ENCODE measurements around the gene ZNG1C. TPM values are rescaled to one million over a fixed set of nuclear protein-coding genes. Genes with fewer than 3 reads are reported as not detected.
"Not testable (repeated sequence)": the region's sequence is repeated elsewhere in the genome, so short reads cannot be mapped to it uniquely, and the experiment has no call there.

Gene ZNG1C
- 10 to 100 TPM; 10.2 to 35.7 TPM for total RNA-seq

DNA sequence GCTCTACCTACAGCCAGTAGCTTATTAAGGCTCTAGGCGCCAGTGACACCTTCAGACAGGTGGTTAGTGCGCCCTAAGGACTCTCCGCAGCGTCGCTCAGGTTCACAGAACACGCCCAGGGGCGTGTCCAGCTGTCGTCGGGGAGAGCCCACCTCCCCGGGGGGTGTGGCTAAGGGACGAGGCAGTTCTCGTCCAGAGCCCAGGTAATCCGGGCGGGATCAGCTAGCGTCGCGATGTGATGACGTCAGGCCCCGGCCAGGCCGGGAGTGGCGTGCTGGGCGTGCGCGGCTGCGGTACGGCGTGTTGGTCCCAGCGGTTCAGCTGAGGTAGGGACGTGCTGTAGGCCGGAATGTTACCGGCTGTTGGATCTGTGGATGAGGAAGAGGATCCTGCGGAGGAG lies at the start of gene ZNG1C:
Gene ZNG1C, plus strand, starts transcription at position 301 of the 400 bp plus-strand sequence. Its CDS starts 49 bp downstream, at position 350.
- H3K4me3 ChIP-seq; H3K9me3 ChIP-seq; H3K27ac ChIP-seq; H3K27me3 ChIP-seq (replicated peaks; ENCODE audit: insufficient read depth); ATAC-seq (ENCODE audit: insufficient number of reproducible peaks, low FRiP score, low read depth); H3K36me3 ChIP-seq; DNase-seq (ENCODE audit: low spot score); H3K4me1 ChIP-seq (ENCODE audit: control insufficient read depth in 1 of 2, low read depth in 2 of 2): not testable (repeated sequence)

GRCh38 chr9:68242437-68242836 lies 654 bp downstream of the ZNG1C start:
- H3K27ac ChIP-seq; H3K36me3 ChIP-seq; H3K9me3 ChIP-seq; H3K27me3 ChIP-seq (replicated peaks; ENCODE audit: insufficient read depth); DNase-seq (ENCODE audit: low spot score); H3K4me3 ChIP-seq; ATAC-seq (ENCODE audit: insufficient number of reproducible peaks, low FRiP score, low read depth); H3K4me1 ChIP-seq (ENCODE audit: control insufficient read depth in 1 of 2, low read depth in 2 of 2): not testable (repeated sequence)

- H3K4me1 ChIP-seq (ENCODE audit: control insufficient read depth in 1 of 2, low read depth in 2 of 2); H3K9me3 ChIP-seq; DNase-seq (ENCODE audit: low spot score); H3K27ac ChIP-seq; H3K4me3 ChIP-seq; ATAC-seq (ENCODE audit: insufficient number of reproducible peaks, low FRiP score, low read depth); H3K36me3 ChIP-seq; H3K27me3 ChIP-seq (replicated peaks; ENCODE audit: insufficient read depth): not testable (repeated sequence)
Observed at GRCh38 chr9:68281041-68281440, 39.3 kb downstream of the ZNG1C start.

DNA sequence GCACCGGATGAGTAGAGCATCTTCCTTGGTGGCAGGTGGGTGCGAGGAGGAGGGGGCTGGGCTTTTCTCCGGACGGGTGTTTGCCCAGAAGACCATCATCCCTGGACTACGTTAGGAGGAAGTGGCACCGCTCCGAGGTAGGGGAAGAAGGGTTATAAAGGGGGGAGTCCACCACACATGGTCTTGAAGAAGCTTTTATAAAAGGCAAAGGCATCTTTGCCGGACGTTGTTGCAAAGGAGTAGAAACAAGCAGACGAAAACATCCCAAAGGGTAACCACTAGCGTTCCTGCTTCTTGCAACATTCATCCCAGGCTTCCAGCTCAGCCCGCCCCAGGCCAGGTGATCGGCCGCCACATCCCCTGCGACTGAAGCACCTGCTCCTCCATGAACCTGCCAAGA lies 60.8 kb downstream of the ZNG1C start, which contains the start of gene FOXD4L3:
Gene FOXD4L3, plus strand, starts transcription at position 301 of the 400 bp plus-strand sequence. Its CDS starts 85 bp downstream, at position 386.
- H3K4me1 ChIP-seq (ENCODE audit: control insufficient read depth in 1 of 2, low read depth in 2 of 2); ATAC-seq (ENCODE audit: insufficient number of reproducible peaks, low FRiP score, low read depth); H3K27me3 ChIP-seq (replicated peaks; ENCODE audit: insufficient read depth); H3K36me3 ChIP-seq; H3K27ac ChIP-seq; H3K9me3 ChIP-seq; H3K4me3 ChIP-seq; DNase-seq (ENCODE audit: low spot score): not testable (repeated sequence)

DNA sequence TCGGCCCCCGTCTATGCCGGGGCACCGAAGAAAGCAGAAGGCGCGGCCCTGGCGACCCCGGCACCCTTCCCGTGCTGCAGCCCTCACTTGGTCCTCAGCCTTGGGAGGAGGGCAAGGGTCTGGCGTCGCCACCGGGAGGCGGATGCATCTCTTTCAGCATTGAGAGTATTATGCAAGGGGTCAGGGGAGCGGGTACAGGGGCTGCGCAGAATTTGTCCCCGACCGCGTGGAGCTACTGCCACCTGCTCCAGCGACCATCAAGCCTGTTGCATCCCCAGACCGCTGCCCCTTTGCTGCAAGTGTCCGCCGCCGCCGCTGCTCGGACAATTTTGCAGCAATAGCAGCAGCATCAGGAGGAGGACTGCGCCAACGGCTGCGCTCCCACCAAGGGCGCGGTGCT lies 62.0 kb downstream of the ZNG1C start:
- not testable (repeated sequence) for DNase-seq (ENCODE audit: low spot score); H3K9me3 ChIP-seq; ATAC-seq (ENCODE audit: insufficient number of reproducible peaks, low FRiP score, low read depth)

GRCh38 chr9:68304212-68304611 lies 62.4 kb downstream of the ZNG1C start:
- not testable (repeated sequence) for H3K27me3 ChIP-seq (replicated peaks; ENCODE audit: insufficient read depth); H3K4me3 ChIP-seq; ATAC-seq (ENCODE audit: insufficient number of reproducible peaks, low FRiP score, low read depth); H3K36me3 ChIP-seq; H3K9me3 ChIP-seq; DNase-seq (ENCODE audit: low spot score); H3K4me1 ChIP-seq (ENCODE audit: control insufficient read depth in 1 of 2, low read depth in 2 of 2); H3K27ac ChIP-seq

More for the DNA sequence above, 62.0 kb downstream of the ZNG1C start:
- not testable (repeated sequence) for H3K4me1 ChIP-seq (ENCODE audit: control insufficient read depth in 1 of 2, low read depth in 2 of 2); H3K27ac ChIP-seq; H3K4me3 ChIP-seq; H3K27me3 ChIP-seq (replicated peaks; ENCODE audit: insufficient read depth); H3K36me3 ChIP-seq

- not testable (repeated sequence) for H3K4me3 ChIP-seq; DNase-seq (ENCODE audit: low spot score); H3K27me3 ChIP-seq (replicated peaks; ENCODE audit: insufficient read depth); ATAC-seq (ENCODE audit: insufficient number of reproducible peaks, low FRiP score, low read depth); H3K4me1 ChIP-seq (ENCODE audit: control insufficient read depth in 1 of 2, low read depth in 2 of 2); H3K27ac ChIP-seq; H3K9me3 ChIP-seq; H3K36me3 ChIP-seq
Observed at GRCh38 chr9:68304777-68305176, 63.0 kb downstream of the ZNG1C start.

- not testable (repeated sequence) for H3K27me3 ChIP-seq (replicated peaks; ENCODE audit: insufficient read depth); H3K4me1 ChIP-seq (ENCODE audit: control insufficient read depth in 1 of 2, low read depth in 2 of 2); H3K9me3 ChIP-seq; H3K36me3 ChIP-seq; ATAC-seq (ENCODE audit: insufficient number of reproducible peaks, low FRiP score, low read depth); H3K27ac ChIP-seq; DNase-seq (ENCODE audit: low spot score); H3K4me3 ChIP-seq
Observed at GRCh38 chr9:68305680-68306285, 64.0 kb downstream of the ZNG1C start.

GRCh38 chr9:68306391-68306964 lies 64.7 kb downstream of the ZNG1C start:
- not testable (repeated sequence) for H3K27me3 ChIP-seq (replicated peaks; ENCODE audit: insufficient read depth); H3K4me3 ChIP-seq; H3K4me1 ChIP-seq (ENCODE audit: control insufficient read depth in 1 of 2, low read depth in 2 of 2); H3K27ac ChIP-seq; DNase-seq (ENCODE audit: low spot score); H3K36me3 ChIP-seq; H3K9me3 ChIP-seq
- peak; percentile 21 for ATAC-seq (ENCODE audit: insufficient number of reproducible peaks, low FRiP score, low read depth)

- H3K4me3 ChIP-seq; H3K4me1 ChIP-seq (ENCODE audit: control insufficient read depth in 1 of 2, low read depth in 2 of 2); DNase-seq (ENCODE audit: low spot score); H3K27me3 ChIP-seq (replicated peaks; ENCODE audit: insufficient read depth); ATAC-seq (ENCODE audit: insufficient number of reproducible peaks, low FRiP score, low read depth); H3K36me3 ChIP-seq; H3K27ac ChIP-seq; H3K9me3 ChIP-seq: not testable (repeated sequence)
Observed at GRCh38 chr9:68307127-68307526, 65.3 kb downstream of the ZNG1C start.

GRCh38 chr9:68307654-68308053 lies 65.9 kb downstream of the ZNG1C start:
- not testable (repeated sequence) for H3K4me1 ChIP-seq (ENCODE audit: control insufficient read depth in 1 of 2, low read depth in 2 of 2); DNase-seq (ENCODE audit: low spot score); H3K9me3 ChIP-seq; H3K4me3 ChIP-seq; H3K27me3 ChIP-seq (replicated peaks; ENCODE audit: insufficient read depth); ATAC-seq (ENCODE audit: insufficient number of reproducible peaks, low FRiP score, low read depth); H3K36me3 ChIP-seq; H3K27ac ChIP-seq

GRCh38 chr9:68311208-68311607 lies 69.4 kb downstream of the ZNG1C start:
- not testable (repeated sequence) for H3K27me3 ChIP-seq (replicated peaks; ENCODE audit: insufficient read depth); ATAC-seq (ENCODE audit: insufficient number of reproducible peaks, low FRiP score, low read depth); H3K4me3 ChIP-seq; H3K4me1 ChIP-seq (ENCODE audit: control insufficient read depth in 1 of 2, low read depth in 2 of 2); H3K27ac ChIP-seq; H3K36me3 ChIP-seq; DNase-seq (ENCODE audit: low spot score); H3K9me3 ChIP-seq

DNA sequence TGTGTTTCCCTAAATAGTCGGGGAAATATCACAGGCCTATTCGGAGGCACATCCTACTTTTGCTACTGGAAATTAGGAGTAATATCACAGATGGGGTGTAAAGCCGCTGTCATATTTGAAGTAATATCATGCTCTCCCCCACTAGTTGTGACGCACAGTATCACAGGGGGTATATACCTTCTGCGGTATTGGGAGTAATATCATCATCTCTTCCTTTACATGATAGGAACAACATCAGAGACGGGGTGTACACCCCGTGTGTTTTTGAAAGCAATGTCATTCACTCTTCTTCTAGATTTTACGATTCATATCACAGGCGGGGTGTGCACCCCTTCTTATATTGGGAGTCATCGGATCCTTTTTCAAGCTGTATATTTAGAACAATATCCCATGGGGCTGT lies 76.4 kb downstream of the ZNG1C start:
- not testable (repeated sequence) for DNase-seq (ENCODE audit: low spot score); H3K27me3 ChIP-seq (replicated peaks; ENCODE audit: insufficient read depth); H3K27ac ChIP-seq; H3K4me1 ChIP-seq (ENCODE audit: control insufficient read depth in 1 of 2, low read depth in 2 of 2); ATAC-seq (ENCODE audit: insufficient number of reproducible peaks, low FRiP score, low read depth); H3K9me3 ChIP-seq; H3K36me3 ChIP-seq; H3K4me3 ChIP-seq
